NCI-H1092 treated with DMSO at 0.1 percent for 48 hours (cell line): ENCODE measurements around the gene TMX1.

Experiments
- DNase-seq: peaks from one replicate; lab custom pipeline; 2025; lab: John Stamatoyannopoulos, UW

Gene TMX1

DNA sequence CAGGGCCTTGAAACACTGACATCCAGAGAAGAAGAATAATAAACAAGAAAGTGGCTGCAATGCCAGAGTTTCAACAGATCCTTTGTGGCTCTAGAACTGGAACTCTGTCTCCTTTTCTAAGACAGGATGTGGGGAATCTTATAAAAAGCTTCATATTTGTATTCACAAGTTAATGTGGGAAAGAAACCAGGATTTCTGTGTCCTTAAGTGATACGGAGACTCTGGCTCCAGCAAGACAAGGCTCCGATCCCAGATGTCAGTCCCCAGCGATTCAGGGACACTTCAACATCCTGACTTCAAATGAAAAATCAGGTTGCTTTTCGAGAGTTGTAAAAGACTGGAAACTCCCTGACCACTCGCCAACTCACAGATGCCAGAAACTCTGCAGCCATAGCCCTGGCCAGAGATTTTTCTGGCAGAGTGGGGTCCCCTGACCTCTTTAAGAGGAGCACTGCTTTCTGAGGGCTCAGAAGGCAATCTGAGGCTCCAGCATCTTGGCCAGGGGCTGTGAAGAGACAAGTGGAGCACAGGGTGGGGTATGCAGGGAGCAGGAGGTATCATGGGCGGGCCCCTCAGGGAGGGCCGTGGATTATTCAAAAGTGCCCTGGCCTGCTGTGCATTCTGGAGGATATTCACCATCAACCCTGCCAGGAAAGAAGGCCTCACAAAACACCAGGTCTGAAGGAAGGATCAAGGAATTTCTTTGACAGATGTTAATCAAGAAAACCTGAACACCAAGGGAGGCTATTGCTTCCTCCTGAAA, 53.3 kb downstream of the TMX1 start:
- no peak for DNase-seq

DNA sequence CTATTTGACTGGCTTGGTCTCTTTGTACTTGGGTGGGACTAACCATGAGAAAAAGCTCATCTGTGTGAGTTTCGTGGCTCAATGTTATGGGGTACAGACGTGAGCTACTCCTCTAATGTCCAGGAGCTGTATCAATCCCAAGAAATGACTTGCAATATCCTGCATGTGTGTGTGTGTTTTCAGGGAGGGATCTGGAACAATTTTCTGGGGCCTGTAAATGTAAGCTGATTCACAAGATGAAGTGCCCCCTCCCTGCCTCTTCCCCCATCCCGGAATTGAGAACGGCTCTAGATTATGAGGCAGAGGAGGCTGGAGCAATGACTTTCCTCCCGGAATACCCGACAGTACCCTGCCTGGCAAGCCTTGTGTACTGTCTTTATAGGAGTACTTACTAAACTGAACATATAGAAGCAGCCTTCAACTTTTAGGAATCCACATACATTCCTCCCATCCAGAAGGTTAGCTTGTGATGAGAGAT, 53.9 kb downstream of the TMX1 start:
- DNase-seq, result no peak

DNA sequence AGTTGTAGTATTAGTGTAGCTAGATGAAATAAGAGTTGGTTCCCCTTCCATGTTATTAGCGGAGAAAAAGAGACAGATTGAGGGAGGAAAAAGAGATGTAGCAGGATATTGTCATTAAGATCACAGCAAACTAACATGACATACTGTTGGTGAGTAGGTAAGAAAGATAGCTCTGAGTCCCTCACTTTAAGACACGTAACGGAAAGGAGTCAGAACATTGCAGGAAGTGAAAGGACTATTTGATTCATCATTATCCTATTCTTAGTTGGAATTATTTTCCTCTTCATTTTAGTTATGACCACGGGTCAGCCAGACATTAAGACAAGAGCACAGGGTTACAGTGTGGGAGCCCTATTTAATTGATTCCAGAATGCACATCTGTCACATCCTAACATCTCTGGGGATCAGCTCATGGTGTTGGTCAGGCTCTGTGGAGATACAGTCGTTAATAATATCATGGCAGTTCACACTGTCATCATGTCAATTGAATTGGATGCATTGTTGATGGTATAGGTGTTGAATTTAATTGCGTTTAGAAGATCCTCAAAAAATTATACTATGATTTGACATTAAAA, 55.0 kb downstream of the TMX1 start:
- no peak for DNase-seq

DNA sequence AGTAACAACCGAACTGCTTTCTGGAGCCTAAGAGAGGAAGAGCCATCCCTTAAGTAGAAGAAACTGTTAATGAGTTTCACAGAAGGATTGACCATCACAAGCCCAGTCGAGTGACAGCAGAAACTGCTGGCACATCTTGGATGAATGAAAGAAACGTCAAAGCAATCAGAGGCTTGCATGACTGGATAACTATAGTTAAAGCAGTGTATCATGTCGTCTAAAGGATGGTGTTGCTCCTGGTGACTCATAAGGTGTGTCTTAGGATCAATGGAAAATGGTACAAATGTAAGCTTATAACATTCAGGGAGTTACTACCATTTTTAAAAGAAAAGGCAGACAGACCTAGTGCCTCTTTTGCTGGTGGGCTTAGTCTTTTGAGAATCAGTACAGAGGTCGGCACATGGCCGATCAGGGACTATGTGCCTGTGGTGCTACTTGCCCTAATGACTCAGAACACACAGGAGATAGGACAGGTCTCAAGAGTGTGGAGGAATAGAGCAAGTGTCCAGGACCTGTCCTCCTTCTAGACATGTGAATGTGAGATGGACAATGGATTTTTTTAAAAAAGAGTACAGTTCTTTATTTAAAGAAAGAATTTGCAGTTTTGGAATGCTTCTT, 55.7 kb downstream of the TMX1 start:
- no peak for DNase-seq

DNA sequence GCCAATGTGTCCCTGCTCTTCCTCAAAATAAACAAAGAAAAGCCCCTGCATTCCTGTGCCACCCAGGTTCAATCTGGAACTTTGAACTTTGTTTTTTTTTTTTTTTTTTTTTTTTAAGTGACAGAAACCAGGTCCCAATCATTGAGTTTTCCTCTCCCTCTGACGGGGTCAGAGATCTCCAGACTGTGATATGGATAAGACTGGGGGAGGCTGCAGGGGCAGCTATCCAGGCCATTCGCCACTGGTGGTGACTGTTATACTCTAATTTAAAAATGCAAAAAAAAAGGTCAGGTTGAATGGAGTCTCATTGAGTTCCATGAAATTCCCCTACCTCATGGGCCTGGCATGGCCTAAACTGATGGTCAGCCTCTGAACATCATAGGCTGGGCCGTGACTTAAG, 57.0 kb downstream of the TMX1 start:
- no peak for DNase-seq

DNA sequence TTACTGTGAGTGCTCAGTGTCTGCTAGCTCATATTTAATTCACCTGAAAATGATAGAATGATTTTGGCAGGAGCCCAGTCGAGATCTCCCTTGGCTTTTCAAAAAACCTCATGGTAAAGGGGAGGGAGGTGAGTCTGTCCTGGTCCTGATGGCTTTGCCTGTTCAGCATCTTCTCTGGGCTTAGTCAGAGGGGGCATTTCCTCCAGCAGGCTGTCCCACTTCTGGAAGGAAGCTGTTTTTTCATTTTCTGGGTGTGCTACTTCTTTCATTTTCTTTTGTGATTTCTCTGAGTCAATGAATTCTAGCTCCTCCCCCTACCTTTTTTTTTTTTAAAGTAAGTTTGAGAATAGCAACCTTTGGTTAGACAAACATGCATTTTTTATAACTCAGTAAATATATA, 58.8 kb downstream of the TMX1 start:
- DNase-seq, result no peak

DNA sequence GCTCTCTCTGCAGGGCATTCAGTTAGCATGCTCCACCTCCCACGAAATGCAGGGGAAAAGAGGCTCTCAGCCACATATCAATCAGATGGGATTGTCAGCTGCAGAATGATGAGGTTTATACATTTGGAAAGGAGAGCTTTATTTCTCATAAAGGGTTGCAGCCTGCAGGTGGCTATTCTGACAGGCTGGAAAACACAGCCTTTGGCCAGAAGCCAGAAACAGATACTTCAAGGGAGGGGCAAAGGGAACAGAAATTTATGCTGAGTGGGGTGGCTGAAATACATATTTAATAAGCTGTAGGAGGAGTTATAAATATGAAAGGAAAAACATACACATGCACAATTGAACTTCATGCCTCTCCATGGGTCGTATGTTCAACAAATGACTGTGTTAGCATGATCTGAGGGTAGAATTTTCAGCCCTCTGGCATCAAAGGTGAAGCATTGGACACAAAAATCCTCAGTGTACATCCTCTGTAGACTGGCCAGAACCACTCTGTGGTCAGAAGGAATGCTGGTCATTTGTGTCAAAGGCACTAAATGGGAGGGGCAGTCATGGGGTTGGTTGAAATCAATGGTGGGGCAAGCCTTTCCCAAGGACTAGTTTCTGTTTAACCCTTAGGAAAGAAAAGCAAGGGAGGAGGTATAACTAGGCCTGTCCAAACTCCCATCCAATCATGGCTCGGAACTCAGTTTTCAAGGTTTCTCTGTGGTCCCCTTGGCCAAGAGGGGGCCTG, 62.4 kb downstream of the TMX1 start:
- DNase-seq, result peak; percentile 30

DNA sequence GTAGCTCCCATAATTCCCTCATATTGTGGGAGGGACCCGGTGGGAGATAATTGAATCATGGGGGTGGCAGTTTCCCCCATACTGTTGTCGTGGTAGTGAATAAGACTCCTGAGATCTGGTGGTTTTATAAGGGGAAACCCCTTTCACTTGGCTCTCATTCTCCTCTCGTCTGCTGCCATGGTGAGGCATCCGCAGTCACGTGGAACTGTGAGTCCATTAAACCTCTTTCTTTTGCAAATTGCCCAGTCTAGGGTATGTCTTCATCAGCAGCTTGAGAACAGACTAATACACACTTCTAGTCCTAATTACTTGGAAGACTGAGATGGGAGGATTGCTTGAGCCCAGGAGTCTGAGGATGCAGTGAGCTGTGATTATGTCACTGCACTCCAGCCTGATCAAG, 64.4 kb downstream of the TMX1 start:
- DNase-seq, result no peak

DNA sequence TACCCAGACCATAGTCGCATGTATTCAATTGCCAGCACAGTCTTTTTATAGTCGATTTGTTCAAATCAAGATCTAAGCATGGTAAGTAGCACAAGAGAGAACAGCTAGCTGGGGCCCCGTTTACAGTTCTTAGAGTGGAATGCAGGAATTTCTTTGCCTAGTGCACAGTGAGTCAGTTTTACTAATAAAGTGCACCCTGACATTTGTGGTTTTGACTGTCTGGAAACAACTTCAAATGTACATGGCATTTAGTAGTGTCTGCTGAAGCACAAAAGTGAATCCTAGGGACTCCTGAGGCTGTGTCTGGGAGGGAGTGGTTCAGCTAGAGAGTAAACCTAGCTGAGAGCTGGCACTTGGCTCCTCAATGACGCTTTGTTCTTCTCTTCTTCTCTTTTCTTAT, 64.9 kb downstream of the TMX1 start:
- DNase-seq, result no peak

DNA sequence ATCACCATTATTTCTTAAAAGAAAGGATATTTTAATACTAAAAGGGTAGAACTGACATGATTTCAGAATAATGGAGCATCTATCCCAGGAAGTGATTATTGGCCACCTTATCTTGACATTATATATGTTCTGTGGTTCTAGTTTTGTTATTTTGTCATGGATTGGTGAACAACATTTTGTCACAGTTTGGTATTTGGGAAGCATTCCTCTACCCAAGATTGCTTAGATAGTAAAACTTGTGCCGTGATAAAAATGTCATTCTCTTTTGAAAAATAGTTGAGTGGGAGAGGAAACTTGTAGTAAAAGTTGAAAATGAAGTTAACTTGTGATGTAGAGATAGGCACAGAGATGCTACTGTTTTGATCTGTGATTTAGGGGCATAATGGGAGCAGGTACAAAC, 65.7 kb downstream of the TMX1 start:
- DNase-seq, result no peak
